ENCODE measurements around the gene SMIM36. TPM values are rescaled to one million over a fixed set of nuclear protein-coding genes. Genes with fewer than 3 reads are reported as not detected.

Gene SMIM36
- total and polyA plus RNA-seq, 10 of the 15 experiments (the other 5 are each of a cell fraction or from before 2014, with no cell fraction given), result not detected

GRCh38 chr17:55414983-55415382 is 96.3 kb downstream of the SMIM36 start (continued):
- no peak for TF ChIP-seq IRF3 (IDR thresholded peaks at IDR 0.05)
- no peak for TF ChIP-seq NFYB (IDR thresholded peaks at IDR 0.05; ENCODE audit: insufficient read depth, low read depth, low read length)
- no peak for TF ChIP-seq ZBED1 (IDR thresholded peaks at IDR 0.05; ENCODE audit: borderline replicate concordance)
- no peak for TF ChIP-seq PAX8 (IDR thresholded peaks at IDR 0.05)
- TF ChIP-seq ZNF592 (IDR thresholded peaks at IDR 0.05), result no peak

- Histone ChIP-seq H3K4me1 (ENCODE audit: control insufficient read depth, insufficient read depth, low read length) (peaks cover 9% of the 10 kb centered on the region; the same call in 1 of the 2 replicates), H3K27me3 (replicated peaks in 1 of 2; ENCODE audit: control insufficient read depth in 2 of 2, insufficient read depth in 2 of 2, low read length in 1 of 2) (no peaks in the 10 kb centered on the region), H2AFZ (ENCODE audit: control insufficient read depth, low read depth, low read length) (no peak overlapping the region), H3K27ac (ENCODE audit: control insufficient read depth, insufficient read depth) (no peak overlapping the region), H3K9me3 (replicated peaks; ENCODE audit: control insufficient read depth, insufficient read depth, low read length) (no peaks in the 10 kb centered on the region), H3K9ac (ENCODE audit: control insufficient read depth, insufficient read depth, low read length) (no peak overlapping the region), H3K36me3 (ENCODE audit: control insufficient read depth in 2 of 2, insufficient read depth in 2 of 2, low read length in 1 of 2) (peaks cover 7 to 31% of the 10 kb centered on the region in 2 experiments), H3K4me2 (ENCODE audit: control insufficient read depth, insufficient read depth) (peak overlapping the region; percentile 10; the same call in 1 of the 2 replicates), H4K20me1 (ENCODE audit: control insufficient read depth, insufficient read depth) (no peaks in the 10 kb centered on the region), H3K4me3 (no peak overlapping the region), H3K79me2 (ENCODE audit: control insufficient read depth, insufficient read depth, low read length) (peaks cover 53% of the 10 kb centered on the region)
- in situ Hi-C loops (cut with MboI), result no loop called here
- CTCF ChIA-PET, result interaction anchor here (0.9 to 5.3 kb wide), 2 partner anchors 52 to 97 kb away, joined by 4 to 32 read pairs; partner anchors contain the start of gene SMIM36
- WGBS (ENCODE audit: insufficient coverage, insufficient replicate concordance, low lambda C conversion rate, missing lambda C conversion rate), result 81% methylated on average over 8 of the region's 8 CpGs
- DNase-seq (ENCODE audit: low read depth, low spot score) (no peak), ATAC-seq (peak; percentile 24), FAIRE-seq (no peak)
- POLR2A ChIA-PET, result interaction anchor here (1.9 kb wide), 1 partner anchor 69 kb away, joined by 6 read pairs; no protein-coding TSS in a partner anchor
- BruUV-seq (replicated peaks), result no TSS peak
- SMC1A ChIA-PET (ENCODE audit: uncharacterized antibody, unreplicated experiment), result interaction anchor here (0.9 to 16.9 kb wide), 6 partner anchors 9 to 52 kb away, joined by 4 to 359 read pairs (median 12); no protein-coding TSS in a partner anchor
- intact Hi-C loops (cut with micrococcal nuclease; ENCODE audit: unreplicated experiment), result no loop called here
- RAD21 ChIA-PET (ENCODE audit: unreplicated experiment), result interaction anchor here (1.0 to 2.2 kb wide), 2 partner anchors 13 to 100 kb away, joined by 4 to 9 read pairs; no protein-coding TSS in a partner anchor
- TF ChIP-seq ZZZ3 (IDR thresholded peaks at IDR 0.05; ENCODE audit: control insufficient read depth, insufficient read length, low read depth) (no peak), RELB (IDR thresholded peaks at IDR 0.05; ENCODE audit: low read depth) (peak; percentile 33; the same call in 1 of the 2 replicates), ZNF687 (IDR thresholded peaks at IDR 0.05) (peak; percentile 76; the same call in 1 of the 2 replicates), NR2C2 (IDR thresholded peaks at IDR 0.05; ENCODE audit: borderline replicate concordance, control insufficient read depth, insufficient read length, low read depth) (no peak), BCL11A (IDR thresholded peaks at IDR 0.05; ENCODE audit: low read depth, low read length) (no peak)
These were observed 97.3 kb downstream of the SMIM36 start for GRCh38 chr17:55413825-55414489.
